Activated CD4-positive, alpha-beta T cell treated with anti-CD3 and anti-CD28 coated beads, Interleukin-2, amount 50 U/mL, for 16 hours (primary cell): ENCODE measurements around the gene COLEC11.
"Not testable (repeated sequence)": the region's sequence is repeated elsewhere in the genome, so short reads cannot be mapped to it uniquely, and the experiment has no call there.

ENCODE experiments used
- DNase-seq: peaks from one replicate; pipeline ENCODE4 v3.0.0-alpha.2; 2020

The COLEC11 gene

DNA sequence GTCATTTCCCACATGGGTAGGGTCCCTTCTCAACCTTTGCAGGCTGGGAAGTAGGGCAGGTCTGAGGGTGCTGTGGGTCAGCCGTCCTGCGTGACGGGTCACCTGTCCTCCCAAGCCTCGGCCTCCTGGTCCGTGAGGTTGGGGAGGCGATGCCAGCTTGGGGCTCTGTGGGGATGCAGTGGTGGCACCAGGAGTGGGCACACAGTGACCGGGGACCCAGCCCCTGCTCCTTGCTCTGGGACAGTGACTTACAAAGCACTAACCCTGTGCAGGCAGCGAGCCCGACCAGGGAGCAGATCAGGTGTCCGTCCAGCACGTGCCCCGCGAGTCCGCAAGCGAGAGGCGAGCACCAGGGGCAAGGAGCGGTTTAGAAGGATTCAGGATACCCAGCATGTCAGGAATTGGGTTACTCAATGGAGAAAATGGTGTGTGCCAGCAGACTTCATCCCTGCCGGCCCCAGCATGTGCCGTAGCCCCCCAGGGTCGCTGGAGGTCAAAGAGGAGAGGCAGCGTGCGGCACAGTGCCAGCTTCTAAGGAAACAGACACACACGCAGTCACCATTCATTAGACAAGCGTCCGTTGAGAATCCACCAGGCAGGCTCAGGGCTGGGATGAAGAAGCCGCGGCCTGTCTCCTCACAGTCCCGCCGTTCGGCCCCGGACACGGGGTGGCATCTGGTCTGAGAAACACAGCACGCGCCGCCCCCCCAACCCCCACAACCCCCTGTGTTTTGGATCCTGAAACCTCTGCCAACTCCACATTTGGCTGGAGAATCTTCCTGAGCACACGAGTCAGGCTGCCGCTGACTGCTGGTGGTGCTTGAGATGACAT, 11.7 kb downstream of the COLEC11 start:
- DNase-seq = no peak

GRCh38 chr2:3608373-3609278, 13.7 kb downstream of the COLEC11 start:
- DNase-seq = no peak

- DNase-seq = not testable (repeated sequence)
Measured at GRCh38 chr2:3609279-3609673, 14.4 kb downstream of the COLEC11 start.

- DNase-seq = no peak
Measured at GRCh38 chr2:3610415-3610814, 15.5 kb downstream of the COLEC11 start.

DNA sequence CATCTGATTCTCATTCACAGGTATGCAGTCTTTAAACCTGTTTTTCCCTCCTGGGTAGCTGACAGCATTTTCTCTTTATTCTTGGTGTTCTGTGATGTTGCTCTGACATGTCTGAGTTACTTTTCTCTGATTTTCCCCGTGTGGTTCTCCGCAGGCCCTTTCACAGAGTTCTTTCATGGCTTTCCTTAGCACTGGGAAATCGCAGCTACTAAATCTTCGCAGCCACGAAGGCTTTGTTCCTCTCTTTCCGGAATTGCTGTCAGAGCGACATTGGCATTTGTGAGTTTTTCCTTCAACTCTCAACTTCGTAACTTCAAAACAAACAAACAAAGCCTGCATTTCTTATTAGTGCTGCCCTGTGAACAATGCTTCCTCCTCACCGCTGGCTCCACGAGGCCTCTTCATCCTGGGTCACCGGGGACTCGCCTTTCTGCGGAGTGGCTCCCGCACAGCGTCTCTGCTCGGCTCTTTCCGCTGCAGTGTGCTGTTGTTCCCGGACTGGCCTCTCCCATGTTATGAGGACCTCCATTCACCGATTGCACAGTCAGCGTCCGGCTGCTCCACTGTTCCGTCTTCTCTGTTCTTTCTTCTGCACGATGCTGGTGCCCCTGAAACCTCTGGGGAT, 16.1 kb downstream of the COLEC11 start:
- no peak for DNase-seq

- DNase-seq = no peak
Measured at GRCh38 chr2:3611589-3611988, 16.7 kb downstream of the COLEC11 start.

DNA sequence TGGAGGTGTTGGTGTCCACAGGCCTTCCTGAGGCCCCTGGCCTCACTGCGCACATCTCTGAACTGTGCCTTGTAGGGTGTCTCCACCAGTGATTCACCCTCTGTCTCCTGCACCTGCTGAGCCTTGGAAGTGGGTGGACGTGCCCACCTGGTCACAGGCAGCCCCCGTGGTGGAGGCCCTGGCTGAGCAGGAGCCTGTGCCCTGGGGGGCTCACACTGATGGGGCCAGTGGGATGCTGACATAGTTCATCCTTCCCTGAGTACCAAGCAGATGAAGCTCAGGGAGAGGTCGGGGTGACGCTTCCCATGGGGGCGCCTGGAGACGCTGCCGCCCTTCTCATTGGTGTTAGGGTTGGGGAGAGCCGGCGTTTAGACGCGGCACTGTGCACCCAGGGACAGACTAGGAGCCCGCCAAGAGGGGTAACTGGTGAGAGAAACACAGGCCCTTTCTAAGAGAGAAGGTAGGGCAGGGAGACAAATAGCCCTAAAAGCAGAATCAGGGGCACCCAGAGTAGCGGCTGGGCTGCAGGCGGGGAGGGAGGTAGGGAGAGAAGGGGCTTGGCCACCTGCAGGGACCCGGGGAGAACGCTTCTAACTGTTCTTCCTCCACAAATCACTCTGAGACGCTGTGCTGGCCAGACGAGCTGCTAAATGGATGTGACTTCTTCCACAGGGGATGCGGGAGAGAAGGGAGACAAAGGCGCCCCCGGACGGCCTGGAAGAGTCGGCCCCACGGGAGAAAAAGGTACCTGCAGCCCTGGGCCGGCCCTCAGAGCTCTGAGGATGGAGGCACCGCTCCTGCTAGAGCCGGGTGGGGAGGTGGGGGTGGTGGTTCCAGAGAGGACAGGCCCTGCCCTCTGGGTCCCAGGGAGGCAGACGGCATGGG, 18.0 kb downstream of the COLEC11 start:
- DNase-seq = no peak

DNA sequence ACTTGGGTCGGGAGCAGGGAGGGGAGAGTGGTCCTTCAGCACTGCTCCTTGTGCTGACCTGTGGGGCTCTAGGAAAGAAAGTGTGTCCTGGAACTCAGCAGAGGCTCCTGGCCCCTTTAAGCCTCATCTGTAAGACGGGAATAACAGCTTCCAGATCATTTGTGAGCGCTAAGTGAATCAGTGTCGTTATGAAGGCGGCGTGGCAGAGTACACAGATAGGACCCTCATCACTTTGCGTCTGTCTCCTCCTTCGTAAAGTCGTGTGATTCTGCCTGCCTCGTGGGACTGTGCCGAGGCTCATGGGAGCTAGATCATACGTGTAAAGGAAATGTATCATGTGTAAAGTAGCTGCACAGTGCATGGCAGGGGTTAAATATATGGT, 18.6 kb downstream of the COLEC11 start:
- DNase-seq = no peak

GRCh38 chr2:3614743-3615142, 19.8 kb downstream of the COLEC11 start:
- DNase-seq = not testable (repeated sequence)

GRCh38 chr2:3615541-3616200, 20.8 kb downstream of the COLEC11 start:
- not testable (repeated sequence) for DNase-seq

GRCh38 chr2:3616435-3617197, 21.7 kb downstream of the COLEC11 start:
- DNase-seq = not testable (repeated sequence)

DNA sequence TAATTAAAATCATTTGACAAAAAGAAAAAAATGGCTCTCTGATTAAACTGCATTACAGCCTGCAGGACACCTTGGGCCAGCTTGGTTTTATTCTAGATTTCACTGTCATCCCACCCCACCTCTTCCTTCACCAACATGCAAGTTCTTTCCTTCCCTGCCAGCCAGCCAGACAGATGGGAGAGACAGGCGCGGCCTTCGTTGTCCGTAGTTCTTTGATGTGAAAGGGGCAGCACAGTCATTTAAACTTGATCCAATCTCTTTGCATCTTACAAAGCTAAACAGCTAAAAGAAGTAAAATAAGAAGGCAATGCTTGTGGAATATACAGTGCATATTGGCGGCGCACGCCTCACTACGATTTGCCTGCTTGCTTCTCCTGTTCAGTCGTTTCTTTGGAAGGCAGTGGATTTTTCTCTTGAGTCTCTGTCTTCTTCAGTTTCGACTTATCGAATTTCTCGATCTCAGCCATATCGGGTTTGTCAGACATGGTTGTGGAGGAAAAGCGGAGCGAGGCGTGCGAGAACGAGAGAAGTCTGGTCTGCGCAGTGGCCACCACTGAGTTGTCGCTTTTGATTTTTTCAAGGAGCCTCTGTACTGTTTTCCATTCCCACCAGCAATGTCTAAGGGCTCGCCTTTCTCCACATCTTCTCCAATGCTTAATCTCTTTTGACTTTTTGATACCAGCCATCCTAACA, 22.4 kb downstream of the COLEC11 start:
- DNase-seq = no peak

GRCh38 chr2:3618367-3618766, 23.5 kb downstream of the COLEC11 start:
- DNase-seq = no peak

- no peak for DNase-seq
Measured at GRCh38 chr2:3619033-3619432, 24.1 kb downstream of the COLEC11 start.

- not testable (repeated sequence) for DNase-seq
Measured at GRCh38 chr2:3619661-3620060, 24.7 kb downstream of the COLEC11 start.

- no peak for DNase-seq
Measured at GRCh38 chr2:3620834-3621233, 25.9 kb downstream of the COLEC11 start.

DNA sequence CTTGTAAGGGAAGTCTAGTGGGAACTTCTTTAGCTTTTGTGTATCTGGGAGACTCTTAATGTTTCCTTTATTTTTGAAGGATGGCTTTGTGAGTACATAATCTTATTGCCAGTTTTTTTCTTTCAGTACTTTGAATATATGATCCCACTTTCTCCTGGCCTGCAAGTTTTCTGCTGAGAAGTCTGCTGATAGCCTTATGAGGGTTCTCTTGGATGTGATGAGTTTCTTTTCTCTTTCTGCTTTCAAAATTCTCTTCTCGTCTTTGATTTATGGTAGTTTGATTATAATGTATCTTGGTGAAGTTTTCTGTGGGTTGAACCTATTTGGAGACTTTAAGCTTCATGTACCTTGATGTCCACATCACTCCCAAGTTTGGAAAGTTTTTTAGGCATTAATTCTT, 28.1 kb downstream of the COLEC11 start:
- no peak for DNase-seq

GRCh38 chr2:3624059-3624794, 29.3 kb downstream of the COLEC11 start:
- DNase-seq = no peak

DNA sequence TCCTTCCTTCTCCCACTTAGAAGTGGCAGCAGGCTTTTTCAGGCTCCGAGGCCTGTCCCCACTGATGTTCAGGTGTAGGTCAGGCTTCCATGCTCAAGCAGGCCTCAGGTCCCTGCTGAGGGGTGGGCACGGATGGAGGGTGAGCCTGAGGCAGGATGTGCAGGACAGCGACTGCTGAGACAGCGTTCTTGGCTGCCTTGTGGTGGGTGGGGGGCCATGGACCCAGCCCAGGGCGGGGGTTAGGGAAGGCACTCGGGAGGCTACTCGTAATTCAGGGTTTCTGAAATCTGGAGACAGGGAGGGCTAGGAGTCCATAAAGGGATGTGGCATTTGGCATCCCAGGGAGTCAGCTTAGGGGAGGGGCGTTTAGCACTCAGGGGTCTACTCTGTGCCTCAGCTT, 30.3 kb downstream of the COLEC11 start:
- DNase-seq = no peak
